Loucy (cell line): ENCODE data around the gene AHNAK2.

Experiments
- CTCF ChIP-seq: fragments of 200-600 bp; sonication (generic); conservative IDR thresholded peaks from 2 replicates; pipeline ENCODE4 v1.5.1; 2014; ENCODE audit warnings: mild to moderate bottlenecking, antibody characterized with exemption, low read length
- EZH2phosphoT487 ChIP-seq: fragments of 200-600 bp; IDR thresholded peaks from 2 replicates; pipeline ENCODE4 v1.6.1; 2018; ENCODE audit warnings: antibody characterized with exemption, mild to moderate bottlenecking, moderate library complexity, borderline replicate concordance

GRCh38 chr14:104956290-104956890, 21.8 kb downstream of the AHNAK2 start:
- no peak for TF ChIP-seq CTCF
- no peak for TF ChIP-seq EZH2phosphoT487
